Keratinocyte (primary cell): Measurements from ENCODE around the gene FAF1. TPM values are rescaled to one million over a fixed set of nuclear protein-coding genes. Genes with fewer than 3 reads are reported as not detected.
A peak's percentile ranks its signal among the peaks of the same experiment; 100 is the strongest.

Source experiments
- DNase-seq: peaks from one replicate; pipeline ENCODE4 v3.0.0-alpha.2; 2011; ENCODE audit warnings: low read depth, missing footprints, low spot score
- FAIRE-seq: peaks from 2 replicates; lab custom pipeline; 2011; peaks lifted over from hg19 to GRCh38; lab: Jason Lieb, UNC
- H2AFZ ChIP-seq: 2 replicates; pipeline ENCODE4 v1.6.0; 2012; ENCODE audit warnings: low read length, control low read depth, inconsistent platforms; ENCODE audit not compliant: control insufficient read depth
- H3K27ac ChIP-seq: 2 replicates; pipeline ENCODE4 v1.5.1; 2011; ENCODE audit warnings: low read length; ENCODE audit not compliant: control insufficient read depth, insufficient read depth
- H3K27me3 ChIP-seq: 3 replicates; pipeline ENCODE4 v1.6.0; 2011; ENCODE audit warnings: low read length; ENCODE audit not compliant: control insufficient read depth, insufficient read depth; ENCODE audit errors: extremely low read depth
- H3K36me3 ChIP-seq, 2 experiments: 2 replicates in 1 of 2; 3 replicates in 1 of 2; pipeline ENCODE4 v1.5.1; 2011; ENCODE audit warnings: low read length in 2 of 2, mild to moderate bottlenecking in 1 of 2; ENCODE audit not compliant: control insufficient read depth in 2 of 2, insufficient read depth in 2 of 2; ENCODE audit errors: extremely low read depth in 1 of 2
- H3K4me1 ChIP-seq: 3 replicates; pipeline ENCODE4 v1.5.1; 2011; ENCODE audit warnings: low read length; ENCODE audit not compliant: control insufficient read depth, insufficient read depth; ENCODE audit errors: extremely low read depth
- H3K4me2 ChIP-seq: 3 replicates; pipeline ENCODE4 v1.6.0; 2011; ENCODE audit warnings: low read depth, low read length; ENCODE audit not compliant: control insufficient read depth, insufficient read depth; ENCODE audit errors: extremely low read depth
- H3K4me3 ChIP-seq, 3 experiments: fragments of 200-600 bp in 1 of 3; sonication (generic) in 1 of 3; 2 replicates in 2 of 3; 3 replicates in 1 of 3; pipeline ENCODE4 v1.5.1; 2011 to 2016; ENCODE audit warnings: low read length in 3 of 3, mild to moderate bottlenecking in 3 of 3, control low read depth in 2 of 3, inconsistent platforms in 1 of 3, low read depth in 1 of 3, mixed read lengths in 1 of 3, mixed run types in 1 of 3, moderate library complexity in 1 of 3; ENCODE audit not compliant: control insufficient read depth in 2 of 3, insufficient read depth in 2 of 3; ENCODE audit errors: extremely low read depth in 1 of 3
- H3K79me2 ChIP-seq: 2 replicates; pipeline ENCODE4 v1.6.0; 2012; ENCODE audit warnings: low read length; ENCODE audit not compliant: control insufficient read depth, insufficient read depth
- H3K9ac ChIP-seq: 3 replicates; pipeline ENCODE4 v1.6.0; 2011; ENCODE audit warnings: low read length; ENCODE audit not compliant: control insufficient read depth, insufficient read depth; ENCODE audit errors: extremely low read depth
- H3K9me1 ChIP-seq: 3 replicates; pipeline ENCODE4 v1.6.0; 2011; ENCODE audit warnings: low read length; ENCODE audit not compliant: control insufficient read depth, insufficient read depth; ENCODE audit errors: extremely low read depth
- H3K9me3 ChIP-seq: 2 replicates; pipeline ENCODE4 v1.5.1; 2012; ENCODE audit warnings: low read depth, low read length; ENCODE audit not compliant: control insufficient read depth
- H4K20me1 ChIP-seq: 3 replicates; pipeline ENCODE4 v1.6.0; 2011; ENCODE audit warnings: low read length; ENCODE audit not compliant: control insufficient read depth, insufficient read depth; ENCODE audit errors: extremely low read depth
- CTCF ChIP-seq, 3 experiments: IDR thresholded peaks in 1 of 3; conservative IDR thresholded peaks in 1 of 3; optimal IDR thresholded peaks in 1 of 3; 2 replicates in 2 of 3; 3 replicates in 1 of 3; pipeline versions ENCODE3 to v1.5.1; 2011; ENCODE audit warnings: low read length in 3 of 3, mild to moderate bottlenecking in 3 of 3, moderate library complexity in 2 of 3, control low read depth in 1 of 3, inconsistent platforms in 1 of 3; ENCODE audit not compliant: insufficient read depth in 2 of 3; ENCODE audit errors: extremely low read depth in 1 of 3
- EZH2 ChIP-seq: IDR thresholded peaks from one replicate; pipeline ENCODE4 v1.6.1; 2012; ENCODE audit warnings: inconsistent platforms, mild to moderate bottlenecking, low read length, moderate library complexity
- dilution Hi-C: fragments of 300-500 bp; cut with MboI; formaldehyde crosslinking; loops from one replicate; pipeline ENCODE4 v1.7.0; 2020; ENCODE audit warnings: low sequenced_read_pairs; ENCODE audit not compliant: extremely low pct_ligation_motif_present
- polyA plus RNA-seq, 5 experiments: library from polyadenylated mRNA; depleted of rRNA in 3 of 5; stranded (reverse) in 3 of 5; stranded (forward) in 1 of 5; unstranded in 1 of 5; fragments of >200 nt; gene quantifications; 1 replicate in 1 of 5; 2 replicates in 3 of 5; 3 replicates in 1 of 5; pipeline versions ENCODE4 v1.2.1 to v1.2.3, GENCODE V29; 2011 to 2012; ENCODE audit warnings: missing spikeins in 2 of 5, low read depth in 1 of 5, low replicate concordance in 1 of 5

The FAF1 gene
- polyA plus RNA-seq, 1 donor (not counting 4 experiments of a cell fraction or from before 2014, with no cell fraction given) = 33.1 TPM

DNA sequence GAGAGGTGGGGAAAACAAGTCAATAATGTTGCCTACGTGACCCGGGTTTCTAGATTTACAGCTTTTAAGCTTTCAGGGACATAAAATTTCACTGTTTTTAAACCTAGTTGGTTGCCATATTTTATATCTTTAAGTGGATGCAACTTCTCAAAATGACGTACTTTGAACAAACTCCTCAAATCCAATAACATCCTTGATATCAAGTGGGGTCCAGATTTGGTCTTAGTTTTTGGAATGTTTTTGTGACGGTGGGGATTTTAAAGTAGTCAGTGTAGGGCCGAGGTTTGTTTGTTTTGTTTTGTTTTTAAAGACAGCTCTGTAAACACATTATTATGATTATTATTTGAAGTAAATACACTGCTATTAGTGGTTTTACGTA, 10.4 kb upstream of the FAF1 start:
- Histone ChIP-seq H3K27me3 (no peaks in the 10 kb centered on the region), H3K9me3 (no peaks in the 10 kb centered on the region), H4K20me1 (no peaks in the 10 kb centered on the region), H3K9me1 (no peaks in the 10 kb centered on the region), H2AFZ (peak overlapping the region; percentile 99), H3K79me2 (peaks cover 4% of the 10 kb centered on the region), H3K27ac (peak overlapping the region; percentile 37), H3K36me3 (no peaks in the 10 kb centered on the region), H3K4me1 (peaks cover 10% of the 10 kb centered on the region), H3K4me2 (peak overlapping the region; percentile 84), H3K4me3 (peak overlapping the region; percentile 74 to 98 (median 95)), H3K9ac (peak overlapping the region; percentile 77)
- dilution Hi-C loops = no loop called here
- DNase-seq (no peak), FAIRE-seq (no peak)
- TF ChIP-seq EZH2 = no peak
- no peak for TF ChIP-seq CTCF (optimal IDR thresholded peaks at IDR 0.05 in 1 of 3, IDR thresholded peaks at IDR 0.05 in 1 of 3, conservative IDR thresholded peaks at IDR 0.05 in 1 of 3; ENCODE audit: extremely low read depth in 1 of 3, insufficient read depth in 2 of 3, low read length in 3 of 3)

GRCh38 chr1:50969611-50970508, 9.8 kb upstream of the FAF1 start, which contains the start of gene CDKN2C:
TSS of gene CDKN2C (plus strand) at chr1:50970245. CDS start at chr1:50970369, 124 bp downstream.
- FAIRE-seq (peak; percentile 46), DNase-seq (peak; percentile 48)
- Histone ChIP-seq H3K4me1 (peaks cover 10% of the 10 kb centered on the region), H3K4me2 (peak within 1 kb of the TSS; percentile 84), H3K36me3 (no peaks in the 10 kb centered on the region), H3K79me2 (peaks cover 4% of the 10 kb centered on the region), H3K9me3 (no peaks in the 10 kb centered on the region), H3K9ac (peak within 1 kb of the TSS; percentile 77), H4K20me1 (no peaks in the 10 kb centered on the region), H3K27ac (peak within 1 kb of the TSS; percentile 37), H3K4me3 (peak within 1 kb of the TSS; percentile 74 to 98 (median 95)), H2AFZ (peak within 1 kb of the TSS; percentile 99), H3K9me1 (no peaks in the 10 kb centered on the region), H3K27me3 (no peaks in the 10 kb centered on the region)
- TF ChIP-seq CTCF (optimal IDR thresholded peaks at IDR 0.05 in 1 of 3, IDR thresholded peaks at IDR 0.05 in 1 of 3, conservative IDR thresholded peaks at IDR 0.05 in 1 of 3; ENCODE audit: extremely low read depth in 1 of 3, insufficient read depth in 2 of 3, low read length in 3 of 3) (peak in 1 of 3 experiments; percentile 19), EZH2 (no peak)
- dilution Hi-C loops = no loop called here
